ENCODE data around the gene GMPPA.

The GMPPA gene

GRCh38 chr2:219468410-219469185, 30.1 kb upstream of the GMPPA start:
- no peak for DNase-seq

- no peak for DNase-seq
These were observed 29.4 kb upstream of the GMPPA start for GRCh38 chr2:219469186-219469724.

- no peak for DNase-seq
These were observed 28.3 kb upstream of the GMPPA start for GRCh38 chr2:219470429-219470828.

DNA sequence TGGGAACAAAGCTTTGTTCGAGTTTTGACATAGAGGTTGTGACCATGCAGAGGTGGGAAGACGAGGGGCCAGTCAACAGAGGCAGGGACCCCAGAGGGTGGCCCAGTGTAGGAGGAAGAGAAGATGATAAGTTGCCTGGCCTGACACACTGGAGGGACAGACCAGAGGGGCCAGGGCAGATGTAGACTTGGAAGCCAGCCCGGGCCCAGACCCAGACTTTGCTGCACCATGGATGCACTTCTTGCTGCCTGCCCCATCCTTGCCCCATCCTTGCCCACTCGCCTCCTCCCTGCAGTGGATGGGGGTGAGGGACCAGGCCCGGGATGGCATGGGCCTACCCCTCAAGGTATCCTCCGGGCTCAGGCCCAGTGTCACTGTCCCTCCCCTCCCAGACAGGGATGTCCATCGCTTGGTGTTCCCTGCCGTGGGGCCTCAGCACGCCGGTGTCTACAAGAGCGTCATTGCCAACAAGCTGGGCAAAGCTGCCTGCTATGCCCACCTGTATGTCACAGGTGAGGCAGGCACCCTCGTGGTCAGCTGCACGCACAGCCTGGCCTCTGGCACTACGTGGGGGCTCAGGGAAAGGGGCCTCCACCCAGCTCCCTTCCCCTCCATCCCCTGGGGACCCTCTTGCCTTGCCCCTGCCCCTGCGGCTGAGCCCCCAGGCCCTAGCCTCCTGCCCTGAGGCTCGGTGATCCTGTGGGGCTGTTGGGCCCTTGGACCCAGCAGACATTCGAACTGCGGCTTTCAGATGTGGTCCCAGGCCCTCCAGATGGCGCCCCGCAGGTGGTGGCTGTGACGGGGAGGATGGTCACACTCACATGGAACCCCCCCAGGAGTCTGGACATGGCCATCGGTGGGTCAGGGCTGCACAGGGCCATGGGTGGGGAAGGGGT, 27.0 kb upstream of the GMPPA start:
- DNase-seq: no peak

DNA sequence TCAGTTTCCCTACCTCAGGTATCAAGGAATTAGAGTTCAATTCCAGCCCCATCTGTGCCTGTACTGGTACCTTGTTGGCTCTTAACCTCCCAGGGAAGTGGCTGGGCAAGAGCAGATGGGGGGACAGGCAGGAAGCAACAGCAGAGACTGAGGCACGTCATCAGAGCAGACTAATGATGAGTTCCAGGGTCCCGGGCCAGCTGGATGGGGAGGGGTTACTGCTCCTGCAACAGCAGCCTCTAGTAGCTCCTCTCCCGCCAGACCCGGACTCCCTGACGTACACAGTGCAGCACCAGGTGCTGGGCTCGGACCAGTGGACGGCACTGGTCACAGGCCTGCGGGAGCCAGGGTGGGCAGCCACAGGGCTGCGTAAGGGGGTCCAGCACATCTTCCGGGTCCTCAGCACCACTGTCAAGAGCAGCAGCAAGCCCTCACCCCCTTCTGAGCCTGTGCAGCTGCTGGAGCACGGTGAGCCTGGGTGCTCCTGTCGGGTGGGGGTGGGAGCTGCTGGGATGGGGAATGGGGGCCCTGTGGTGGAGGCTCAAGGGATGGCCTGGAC, 26.0 kb upstream of the GMPPA start:
- DNase-seq: no peak

- no peak for DNase-seq
These were observed 25.2 kb upstream of the GMPPA start for GRCh38 chr2:219473511-219473910.

DNA sequence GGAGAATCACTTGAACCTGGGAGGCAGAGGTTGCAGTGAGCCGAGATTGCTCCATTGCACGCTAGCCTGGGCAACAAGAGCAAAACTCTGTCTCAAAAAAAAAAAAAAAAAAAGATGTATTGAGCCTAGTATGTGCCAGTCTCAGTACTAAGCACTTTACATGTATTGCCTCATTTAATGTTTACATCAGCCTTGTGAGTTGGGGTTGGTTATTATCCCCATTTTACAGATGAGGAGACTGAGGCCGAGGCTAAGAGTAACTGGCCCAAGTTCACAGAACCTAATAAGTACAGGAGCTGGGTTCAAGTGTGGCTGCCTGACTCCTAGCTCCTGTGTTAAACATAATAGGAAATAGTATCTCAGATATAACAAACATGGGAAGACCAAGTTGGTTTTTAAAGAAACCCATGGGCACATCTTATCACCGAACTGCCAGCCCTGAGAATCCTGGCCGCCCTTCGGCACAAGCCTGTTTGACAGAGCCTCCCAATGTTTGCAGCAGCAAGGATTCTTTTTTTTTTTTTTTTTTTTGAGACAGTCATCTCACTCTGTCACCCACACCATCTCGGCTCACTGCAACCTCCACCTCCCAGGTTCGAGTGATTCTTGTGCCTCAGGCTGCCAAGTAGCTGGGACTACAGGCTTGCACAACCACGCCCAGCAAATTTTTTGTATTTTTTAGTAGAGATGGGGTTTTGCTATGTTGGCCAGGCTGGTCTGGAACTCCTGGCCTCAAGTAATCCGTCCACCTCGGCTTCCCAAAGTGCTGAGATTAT, 24.2 kb upstream of the GMPPA start:
- DNase-seq: no peak

DNA sequence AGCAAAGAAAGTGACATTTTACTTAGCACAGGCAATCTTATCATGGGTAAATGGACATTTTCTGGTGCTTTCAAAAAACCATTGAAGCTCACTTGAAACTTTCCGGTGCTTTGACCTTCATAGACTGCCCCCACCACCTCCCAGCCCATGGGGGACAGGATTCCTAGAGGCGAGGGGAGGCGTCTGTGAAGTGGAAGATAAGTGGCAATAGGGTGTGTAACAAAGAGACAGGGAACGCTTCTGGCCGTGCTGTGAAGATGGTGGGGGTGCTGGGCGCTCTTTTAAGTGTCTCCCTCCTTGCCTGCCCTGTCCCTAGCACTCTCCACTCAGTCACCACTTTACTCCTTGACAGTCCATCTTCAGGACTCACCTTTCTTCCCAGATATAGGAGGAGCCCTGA, 23.4 kb upstream of the GMPPA start:
- no peak for DNase-seq

DNA sequence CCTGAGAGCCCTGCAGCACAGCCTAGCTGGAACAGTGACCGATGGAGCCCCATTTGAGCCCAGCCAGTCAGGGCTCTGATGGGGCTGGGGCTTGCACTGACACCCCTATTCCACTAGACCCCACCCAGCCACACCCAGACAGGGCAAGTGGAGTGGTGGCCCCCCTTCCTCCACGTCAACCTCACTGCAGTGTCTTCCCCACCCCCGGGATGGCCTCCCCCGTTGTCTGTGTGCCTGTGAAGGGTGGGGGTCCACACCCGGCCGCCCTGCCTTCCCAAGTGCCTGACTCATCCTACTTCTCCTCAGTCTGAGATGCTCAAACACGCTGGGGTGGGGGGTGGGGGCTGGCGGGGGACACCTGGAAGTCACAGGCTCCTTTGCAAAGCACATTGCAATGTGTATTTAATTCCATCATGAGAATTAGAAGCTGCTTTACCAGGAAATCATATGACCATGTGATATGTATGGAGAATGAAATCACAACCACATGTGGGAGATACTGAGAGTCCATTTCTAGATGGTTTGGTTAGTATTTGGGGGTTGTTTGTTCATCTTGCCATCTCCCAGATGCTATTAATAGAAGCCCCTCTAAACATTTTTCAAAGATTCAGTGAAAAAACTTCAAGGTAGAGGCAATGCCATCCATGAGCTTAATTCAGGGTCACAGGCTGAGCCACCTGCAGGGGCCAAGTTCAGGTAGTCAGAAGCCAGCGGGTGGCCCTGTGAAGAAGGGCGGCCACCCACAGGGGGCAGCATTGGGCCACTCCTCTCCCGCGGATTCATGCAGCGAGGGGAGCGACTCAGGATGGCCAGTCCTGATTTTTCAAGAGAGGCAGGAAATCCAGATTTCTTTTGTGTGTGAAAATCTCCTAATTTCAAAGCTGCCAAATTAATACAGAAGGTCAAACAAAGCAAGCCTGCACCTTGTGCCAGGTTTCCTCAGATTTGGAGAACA, 22.7 kb upstream of the GMPPA start:
- DNase-seq: peak; percentile 37

DNA sequence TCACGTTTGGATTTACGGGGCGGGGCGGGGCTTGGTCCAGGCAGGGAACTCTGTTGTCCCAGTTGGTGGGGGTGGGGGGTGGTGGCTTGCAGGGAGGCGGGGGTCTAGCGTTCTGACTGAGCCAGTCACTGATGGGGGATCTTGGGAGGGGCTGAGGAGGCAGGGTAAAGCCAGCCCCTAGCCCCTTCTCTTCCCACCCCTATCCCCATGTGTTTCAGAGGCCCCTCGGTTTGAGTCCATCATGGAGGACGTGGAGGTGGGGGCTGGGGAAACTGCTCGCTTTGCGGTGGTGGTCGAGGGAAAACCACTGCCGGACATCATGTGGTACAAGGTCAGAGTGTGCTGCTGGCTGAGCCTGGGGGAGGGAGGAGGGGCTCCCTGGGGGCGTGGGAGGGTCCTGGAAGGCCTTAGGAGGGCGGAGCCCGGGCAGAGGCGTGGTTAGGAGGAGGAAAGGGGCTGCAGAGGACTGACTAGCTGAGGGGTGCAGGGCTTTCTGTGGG, 22.0 kb upstream of the GMPPA start:
- DNase-seq: no peak

- no peak for DNase-seq
These were observed 21.5 kb upstream of the GMPPA start for GRCh38 chr2:219477179-219477578.

DNA sequence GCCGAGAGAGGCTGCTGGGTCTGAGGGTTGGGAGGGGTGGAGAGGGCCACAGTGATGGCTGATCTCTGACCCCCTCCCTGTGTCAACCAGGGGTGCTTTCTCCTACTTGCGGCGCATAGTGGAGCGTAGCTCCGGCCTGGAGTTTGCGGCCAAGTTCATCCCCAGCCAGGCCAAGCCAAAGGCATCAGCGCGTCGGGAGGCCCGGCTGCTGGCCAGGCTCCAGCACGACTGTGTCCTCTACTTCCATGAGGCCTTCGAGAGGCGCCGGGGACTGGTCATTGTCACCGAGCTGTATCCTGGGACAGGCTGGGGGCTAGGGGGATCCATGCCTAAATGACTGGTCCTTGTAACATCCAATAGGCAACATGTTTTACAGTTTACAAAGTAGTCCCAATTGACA, 20.9 kb upstream of the GMPPA start:
- no peak for DNase-seq

- no peak for DNase-seq
These were observed 19.8 kb upstream of the GMPPA start for GRCh38 chr2:219478916-219479315.

DNA sequence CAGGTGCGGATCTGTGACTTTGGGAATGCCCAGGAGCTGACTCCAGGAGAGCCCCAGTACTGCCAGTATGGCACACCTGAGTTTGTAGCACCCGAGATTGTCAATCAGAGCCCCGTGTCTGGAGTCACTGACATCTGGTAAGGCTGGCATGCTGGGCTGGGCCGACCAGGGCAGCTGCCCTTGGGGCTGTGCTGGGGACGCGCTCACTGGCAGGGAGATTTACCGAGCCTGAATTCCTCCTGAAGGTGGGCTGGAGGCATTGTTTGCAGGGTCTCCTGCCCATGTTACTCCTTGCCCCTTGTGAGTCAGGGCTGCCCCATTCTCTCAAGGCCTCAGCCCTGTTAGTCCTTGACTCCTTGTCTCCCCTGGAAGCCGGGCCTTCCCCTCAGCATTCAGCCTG, 18.7 kb upstream of the GMPPA start:
- DNase-seq: no peak

- DNase-seq: no peak
These were observed 15.9 kb upstream of the GMPPA start for GRCh38 chr2:219482674-219483405.

GRCh38 chr2:219483451-219484342, 15.0 kb upstream of the GMPPA start:
- no peak for DNase-seq

- DNase-seq: no peak
These were observed 14.1 kb upstream of the GMPPA start for GRCh38 chr2:219484343-219485200.

GRCh38 chr2:219485201-219485580, 13.5 kb upstream of the GMPPA start:
- DNase-seq: no peak
